T-helper 2 cell treated with Interferon-gamma antibody and Interleukin-4, amounts not matched to agents 5 μg/mL and 100 μg/mL, for 36 hours (primary cell): Measurements from ENCODE around the gene TRANK1.

Experiments used
- DNase-seq: peaks from one replicate; pipeline ENCODE4 v3.0.0; 2021; ENCODE audit warnings: low spot score
- H3K27ac Mint-ChIP-seq: one replicate; pipeline ENCODE4 v1.8.0; 2021; ENCODE audit warnings: mild to moderate bottlenecking, mixed read lengths
- H3K27me3 Mint-ChIP-seq: one replicate; pipeline ENCODE4 v1.8.0; 2021; ENCODE audit warnings: low read depth, mixed read lengths
- H3K36me3 Mint-ChIP-seq: one replicate; pipeline ENCODE4 v1.8.0; 2021; ENCODE audit warnings: low read depth, mixed read lengths
- H3K4me1 Mint-ChIP-seq: one replicate; pipeline ENCODE4 v1.8.0; 2021; ENCODE audit warnings: low read depth, mixed read lengths
- H3K4me3 Mint-ChIP-seq: one replicate; pipeline ENCODE4 v1.8.0; 2022; ENCODE audit warnings: mild to moderate bottlenecking, moderate library complexity, mixed read lengths
- H3K9me3 Mint-ChIP-seq: one replicate; pipeline ENCODE4 v1.8.0; 2021; ENCODE audit warnings: mixed read lengths

The TRANK1 gene

DNA sequence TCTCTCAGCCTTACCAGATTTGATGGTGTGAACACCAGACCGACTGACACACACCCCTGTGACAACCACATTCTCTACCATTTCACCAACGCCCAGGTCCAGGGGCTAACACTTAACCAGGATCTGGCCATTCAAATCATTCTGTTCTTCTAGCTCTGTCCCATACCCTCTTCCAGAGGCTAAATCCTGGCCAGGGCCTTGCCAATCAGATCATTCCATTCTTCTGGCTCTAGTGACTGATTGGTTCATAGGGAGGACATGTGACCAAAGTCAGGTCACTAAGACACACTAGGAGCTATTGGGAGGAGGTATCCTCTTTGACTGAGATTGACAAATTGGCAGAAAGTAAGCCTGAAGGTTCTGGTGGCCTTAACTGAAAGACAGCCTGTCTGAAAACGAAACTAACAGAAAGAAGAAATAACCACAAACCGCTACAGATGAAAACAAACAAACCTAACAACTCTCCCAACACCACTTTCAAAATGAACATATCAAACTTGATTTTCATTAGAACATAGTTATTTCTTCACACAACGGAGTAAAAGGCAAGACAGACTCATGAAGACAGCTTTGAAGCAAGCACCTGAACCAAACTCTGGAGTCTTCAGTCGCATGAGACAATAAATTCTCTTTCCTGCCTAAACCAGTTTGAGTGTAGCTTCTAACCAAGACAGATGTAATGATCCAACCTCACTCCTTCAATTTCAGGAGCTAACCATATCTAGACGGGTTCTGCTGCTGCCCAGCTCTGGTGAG is 68.5 kb downstream of the TRANK1 start:
- peak; percentile 27 for DNase-seq
- H3K36me3 Mint-ChIP-seq, result peaks cover 19% of the 10 kb centered on the region
- H3K27me3 Mint-ChIP-seq, result peaks cover 27% of the 10 kb centered on the region
- H3K4me3 Mint-ChIP-seq, result peak overlapping the region; percentile 70
- peaks cover 24% of the 10 kb centered on the region for H3K4me1 Mint-ChIP-seq
- no peaks in the 10 kb centered on the region for H3K9me3 Mint-ChIP-seq
- peak overlapping the region; percentile 95 for H3K27ac Mint-ChIP-seq

DNA sequence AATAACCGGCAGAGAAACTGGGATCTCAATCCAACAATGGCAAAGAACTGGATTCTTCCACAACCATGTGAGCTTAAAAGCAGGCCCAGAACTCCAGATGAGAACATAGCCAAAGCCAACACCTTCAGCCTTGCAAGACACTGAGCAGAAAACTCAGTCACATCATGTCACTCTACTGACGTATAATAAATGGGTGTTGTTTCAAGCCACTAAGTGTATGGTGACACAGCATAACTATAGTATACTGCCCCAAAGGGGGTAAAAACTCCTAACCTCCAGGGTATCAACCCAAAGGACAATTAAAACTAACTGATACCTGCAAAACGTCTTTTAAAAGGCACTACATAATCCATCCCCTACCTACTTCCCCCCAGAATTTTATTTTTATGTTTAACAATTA is 69.5 kb downstream of the TRANK1 start:
- H3K4me3 Mint-ChIP-seq, result no peak overlapping the region
- peak overlapping the region; percentile 7 for H3K27ac Mint-ChIP-seq
- peaks cover 27% of the 10 kb centered on the region for H3K27me3 Mint-ChIP-seq
- no peak for DNase-seq
- peaks cover 19% of the 10 kb centered on the region for H3K36me3 Mint-ChIP-seq
- no peaks in the 10 kb centered on the region for H3K9me3 Mint-ChIP-seq
- peaks cover 24% of the 10 kb centered on the region for H3K4me1 Mint-ChIP-seq

GRCh38 chr3:36874424-36874823 is 70.4 kb downstream of the TRANK1 start:
- Mint-ChIP-seq H3K4me3 (no peak overlapping the region), H3K36me3 (peaks cover 19% of the 10 kb centered on the region), H3K9me3 (no peaks in the 10 kb centered on the region), H3K4me1 (peaks cover 24% of the 10 kb centered on the region), H3K27ac (no peak overlapping the region), H3K27me3 (peaks cover 27% of the 10 kb centered on the region)
- DNase-seq, result no peak

DNA sequence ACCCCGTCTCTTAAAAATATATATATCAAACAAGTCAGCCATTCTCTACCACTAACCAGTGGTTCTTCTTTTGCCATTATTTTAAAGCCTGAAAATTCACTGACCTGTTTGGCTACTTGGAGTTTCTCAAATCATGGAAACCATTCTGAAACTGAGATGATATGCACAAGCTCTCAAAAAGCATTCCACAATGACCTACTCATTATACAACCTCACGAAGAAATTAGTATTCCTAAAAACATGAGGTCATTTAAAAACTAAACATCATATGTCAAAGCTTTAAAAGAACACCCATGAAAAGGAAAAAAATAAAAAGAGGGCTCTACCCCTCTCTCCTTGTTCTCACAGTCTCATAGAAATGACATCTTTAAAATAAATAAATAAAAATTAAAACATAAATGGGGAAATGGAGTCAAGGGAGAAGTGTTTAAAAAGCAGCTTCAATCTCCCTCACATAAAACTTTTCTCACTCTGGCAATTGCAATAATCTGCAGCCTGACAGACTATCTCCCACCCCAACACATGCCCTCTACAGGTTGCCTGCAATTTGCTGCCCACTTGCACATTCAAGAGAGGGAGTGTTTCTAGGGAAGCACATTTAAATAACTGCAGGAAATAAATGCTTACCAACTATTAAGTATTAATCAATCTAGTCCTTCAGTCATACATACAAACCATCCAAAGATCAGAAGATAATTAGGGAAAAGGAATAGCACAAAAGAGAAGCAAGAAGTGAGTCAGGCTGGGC is 73.3 kb downstream of the TRANK1 start:
- H3K4me3 Mint-ChIP-seq, result no peak overlapping the region
- peaks cover 19% of the 10 kb centered on the region for H3K36me3 Mint-ChIP-seq
- peaks cover 11% of the 10 kb centered on the region for H3K4me1 Mint-ChIP-seq

GRCh38 chr3:36868614-36869436 is 76.0 kb downstream of the TRANK1 start:
- H3K27me3 Mint-ChIP-seq, result peaks cover 17% of the 10 kb centered on the region
- H3K27ac Mint-ChIP-seq, result no peak overlapping the region
- no peaks in the 10 kb centered on the region for H3K9me3 Mint-ChIP-seq
- H3K36me3 Mint-ChIP-seq, result peaks cover 13% of the 10 kb centered on the region
- DNase-seq, result peak; percentile 25
- H3K4me3 Mint-ChIP-seq, result no peak overlapping the region
- peaks cover 7% of the 10 kb centered on the region for H3K4me1 Mint-ChIP-seq

More for the DNA sequence above, 73.3 kb downstream of the TRANK1 start:
- Mint-ChIP-seq H3K9me3 (no peaks in the 10 kb centered on the region), H3K27me3 (peaks cover 29% of the 10 kb centered on the region), H3K27ac (no peak overlapping the region)
- DNase-seq, result no peak

DNA sequence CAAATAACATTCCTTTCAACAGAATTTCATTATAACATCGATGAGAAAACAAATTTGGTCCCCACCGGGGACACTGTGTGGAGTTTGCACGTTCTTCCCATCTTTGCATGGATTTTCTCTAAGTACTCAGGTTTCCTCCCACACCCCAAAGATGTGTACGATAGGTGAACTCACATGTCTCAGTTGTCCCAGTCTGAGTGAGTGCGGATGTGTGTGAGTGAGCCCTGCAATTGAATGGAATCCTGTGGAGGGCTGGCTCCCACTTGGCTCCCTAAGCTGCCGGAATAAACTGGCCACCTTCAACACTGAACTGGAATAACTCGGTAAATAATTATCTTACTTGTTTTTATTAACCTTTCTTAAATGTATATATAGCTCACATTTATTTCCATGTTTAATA is 77.0 kb downstream of the TRANK1 start:
- Mint-ChIP-seq H3K27ac (no peak overlapping the region), H3K4me3 (no peak overlapping the region), H3K9me3 (no peaks in the 10 kb centered on the region), H3K27me3 (peaks cover 13% of the 10 kb centered on the region), H3K4me1 (peaks cover 7% of the 10 kb centered on the region), H3K36me3 (peaks cover 20% of the 10 kb centered on the region)
- DNase-seq, result no peak

GRCh38 chr3:36866368-36866767 is 78.5 kb downstream of the TRANK1 start:
- H3K27me3 Mint-ChIP-seq, result peaks cover 3% of the 10 kb centered on the region
- no peaks in the 10 kb centered on the region for H3K9me3 Mint-ChIP-seq
- H3K36me3 Mint-ChIP-seq, result peaks cover 20% of the 10 kb centered on the region
- DNase-seq, result no peak
- no peak overlapping the region for H3K27ac Mint-ChIP-seq
- H3K4me3 Mint-ChIP-seq, result no peak overlapping the region
- H3K4me1 Mint-ChIP-seq, result peaks cover 7% of the 10 kb centered on the region

DNA sequence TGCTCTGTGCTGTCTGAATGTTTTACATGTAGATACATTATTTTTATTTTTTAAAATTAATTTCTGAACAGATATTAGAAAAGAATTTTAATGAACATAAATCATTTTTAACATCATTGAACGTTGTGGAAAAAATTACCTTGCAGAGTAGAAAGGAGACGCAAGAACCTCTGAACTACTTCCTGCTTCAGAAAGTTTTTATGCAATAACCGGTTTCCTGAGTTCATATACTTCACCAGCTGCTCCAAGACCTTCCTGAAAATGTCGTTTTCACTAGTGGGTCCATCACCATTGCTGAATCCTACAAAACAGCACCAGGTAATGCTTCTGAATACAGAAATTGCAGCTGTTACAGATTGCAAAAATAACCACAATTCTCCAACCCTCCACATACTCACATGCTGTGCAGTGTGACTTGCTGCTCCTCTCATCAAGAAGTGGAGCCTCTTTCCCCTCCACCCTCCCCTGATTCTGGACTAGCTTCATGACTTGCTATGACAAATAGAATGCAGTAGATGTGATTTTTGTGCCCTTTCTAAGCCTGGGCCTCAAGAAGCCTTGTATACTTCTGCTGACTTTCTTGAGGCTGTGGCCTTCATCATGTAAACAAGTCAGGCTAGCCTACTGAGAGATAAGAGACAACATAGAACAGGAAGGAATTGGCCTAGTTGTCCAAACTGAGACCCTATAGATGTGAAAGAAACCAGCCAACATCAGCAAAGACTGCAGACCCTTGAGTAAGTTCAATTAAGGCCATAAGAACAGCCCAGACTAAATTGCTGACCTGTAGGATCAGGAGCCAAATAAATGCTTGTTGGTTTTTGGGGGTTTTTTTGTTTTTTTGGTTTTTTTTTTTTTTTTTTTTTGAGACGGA is 80.4 kb downstream of the TRANK1 start:
- no peak for DNase-seq
- Mint-ChIP-seq H3K4me3 (no peak overlapping the region), H3K27me3 (peaks cover 3% of the 10 kb centered on the region), H3K9me3 (no peaks in the 10 kb centered on the region), H3K27ac (no peak overlapping the region), H3K4me1 (peaks cover 7% of the 10 kb centered on the region), H3K36me3 (peaks cover 28% of the 10 kb centered on the region)

DNA sequence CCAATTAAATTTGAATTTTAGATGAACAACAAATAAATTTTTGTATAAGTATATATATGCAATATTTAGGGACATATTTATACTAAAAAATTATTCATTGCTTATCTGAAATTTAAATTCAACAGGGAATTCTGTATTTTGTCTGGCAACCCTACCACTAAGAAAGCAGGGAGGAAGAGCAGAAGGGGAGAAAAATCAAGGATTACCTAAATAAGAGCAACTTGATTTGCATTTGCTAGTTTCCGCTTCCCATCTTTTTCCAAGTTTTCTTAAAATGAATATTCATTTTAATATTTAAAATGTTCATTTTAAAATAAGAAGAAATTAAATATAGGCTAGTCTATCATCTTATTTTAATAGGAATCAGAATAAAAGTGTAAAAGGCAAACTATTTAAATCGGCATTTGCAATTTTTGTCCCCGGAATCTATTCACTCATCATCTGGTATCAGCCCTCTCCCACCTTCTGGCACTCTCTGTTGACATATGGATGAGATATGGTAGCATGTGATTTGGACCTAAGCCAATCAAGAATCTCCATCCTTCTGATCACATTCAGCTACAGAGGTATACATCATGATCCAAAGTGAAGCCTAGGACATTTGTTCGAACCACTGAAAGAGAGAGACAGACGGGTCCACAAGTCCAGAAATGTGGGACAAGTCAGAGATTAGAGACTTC is 82.6 kb downstream of the TRANK1 start:
- no peak for DNase-seq
- H3K36me3 Mint-ChIP-seq, result peaks cover 33% of the 10 kb centered on the region
- peaks cover 5% of the 10 kb centered on the region for H3K4me1 Mint-ChIP-seq
- H3K4me3 Mint-ChIP-seq, result no peak overlapping the region
- H3K27me3 Mint-ChIP-seq, result peaks cover 3% of the 10 kb centered on the region
- H3K9me3 Mint-ChIP-seq, result no peaks in the 10 kb centered on the region
- no peak overlapping the region for H3K27ac Mint-ChIP-seq

- Mint-ChIP-seq H3K4me3 (no peak overlapping the region), H3K27me3 (no peaks in the 10 kb centered on the region), H3K4me1 (peaks cover 3% of the 10 kb centered on the region), H3K9me3 (no peaks in the 10 kb centered on the region), H3K27ac (no peak overlapping the region), H3K36me3 (peaks cover 45% of the 10 kb centered on the region)
- no peak for DNase-seq
Observed at GRCh38 chr3:36859494-36859893, 85.4 kb downstream of the TRANK1 start.

DNA sequence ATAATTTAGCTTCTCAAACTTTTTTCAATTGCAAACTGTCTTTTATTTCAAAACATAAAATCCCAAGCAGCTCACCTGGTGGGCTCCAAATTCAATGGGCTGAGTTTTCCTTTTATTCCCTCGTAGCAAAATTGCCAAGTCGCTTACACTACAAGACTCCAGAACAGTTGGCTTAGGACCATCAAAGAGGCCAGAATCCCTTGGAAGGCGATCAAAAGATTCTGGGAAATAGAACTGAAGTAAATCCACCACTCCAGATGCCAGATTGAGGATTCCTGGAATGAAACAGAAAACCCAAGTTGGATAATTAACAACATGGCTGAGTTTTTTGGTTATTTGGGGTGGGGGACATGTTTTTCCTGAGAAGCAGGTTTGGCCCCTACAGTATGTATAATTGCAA is 92.8 kb downstream of the TRANK1 start:
- H3K4me3 Mint-ChIP-seq, result no peak overlapping the region
- peaks cover 3% of the 10 kb centered on the region for H3K27me3 Mint-ChIP-seq
- H3K27ac Mint-ChIP-seq, result no peak overlapping the region
- DNase-seq, result no peak
- no peaks in the 10 kb centered on the region for H3K9me3 Mint-ChIP-seq
- peaks cover 44% of the 10 kb centered on the region for H3K36me3 Mint-ChIP-seq
- no peaks in the 10 kb centered on the region for H3K4me1 Mint-ChIP-seq

GRCh38 chr3:36850743-36851142 is 94.1 kb downstream of the TRANK1 start:
- no peak for DNase-seq
- Mint-ChIP-seq H3K9me3 (no peaks in the 10 kb centered on the region), H3K27me3 (peaks cover 3% of the 10 kb centered on the region), H3K27ac (no peak overlapping the region), H3K4me1 (no peaks in the 10 kb centered on the region), H3K4me3 (no peak overlapping the region), H3K36me3 (peaks cover 50% of the 10 kb centered on the region)

GRCh38 chr3:36846406-36846805 is 98.4 kb downstream of the TRANK1 start:
- Mint-ChIP-seq H3K27me3 (peaks cover 3% of the 10 kb centered on the region), H3K27ac (no peak overlapping the region), H3K4me1 (peaks cover 22% of the 10 kb centered on the region), H3K36me3 (peaks cover 64% of the 10 kb centered on the region), H3K4me3 (no peak overlapping the region), H3K9me3 (peaks cover 13% of the 10 kb centered on the region)
- DNase-seq, result no peak
